ENCODE measurements around the gene ANKRD34A. TPM values are rescaled to one million over a fixed set of nuclear protein-coding genes. Genes with fewer than 3 reads are reported as not detected.
A peak's percentile ranks its signal among the peaks of the same experiment; 100 is the strongest.

Gene ANKRD34A
- total RNA-seq, 6 experiments from 2014 or later: 0.14 to 0.88 (median 0.22) TPM; not detected in 1

GRCh38 chr1:145947551-145947950 lies 16.8 kb downstream of the ANKRD34A start:
- Histone ChIP-seq H3K4me1 (peaks cover 0 to 12% (median 0%) of the 10 kb centered on the region in 4 donors), H3K9me3 (no peaks in the 10 kb centered on the region), H3K27ac (no peak overlapping the region), H3K4me3 (no peak overlapping the region), H3K27me3 (no peaks in the 10 kb centered on the region), H3K36me3 (peaks cover 0 to 14% (median 2%) of the 10 kb centered on the region in 4 donors)
- WGBS (ENCODE audit: insufficient coverage, low coverage, low lambda C conversion rate, missing lambda C conversion rate): 90% methylated on average over 3 of the region's 4 CpGs
- intact Hi-C loops (cut with DNase I): no loop called here
- no peak for DNase-seq
- ATAC-seq: no peak
- TF ChIP-seq POLR2A (IDR thresholded peaks at IDR 0.05): no peak
- no peak for TF ChIP-seq CTCF (IDR thresholded peaks at IDR 0.05)

GRCh38 chr1:145946477-145946986 lies 17.8 kb downstream of the ANKRD34A start:
- Histone ChIP-seq H3K36me3 (peaks cover 0 to 21% (median 2%) of the 10 kb centered on the region in 4 donors), H3K27ac (no peak overlapping the region), H3K27me3 (no peaks in the 10 kb centered on the region), H3K4me1 (peaks cover 0 to 7% (median 0%) of the 10 kb centered on the region in 4 donors), H3K4me3 (no peak overlapping the region), H3K9me3 (no peaks in the 10 kb centered on the region)
- WGBS (ENCODE audit: insufficient coverage, low coverage, low lambda C conversion rate, missing lambda C conversion rate): 59% methylated on average over 4 of the region's 4 CpGs
- no peak for DNase-seq
- intact Hi-C loops (cut with DNase I): no loop called here
- TF ChIP-seq POLR2A (IDR thresholded peaks at IDR 0.05) (no peak), CTCF (IDR thresholded peaks at IDR 0.05) (no peak)
- peak; percentile 40 to 80 (median 49) for ATAC-seq

GRCh38 chr1:145944532-145944931 lies 19.8 kb downstream of the ANKRD34A start:
- no peak overlapping the region for H3K27ac ChIP-seq
- H3K27me3 ChIP-seq: no peaks in the 10 kb centered on the region
- H3K4me3 ChIP-seq: no peak overlapping the region
- ATAC-seq: no peak
- H3K36me3 ChIP-seq: peaks cover 0 to 21% (median 2%) of the 10 kb centered on the region in 4 donors
- WGBS (ENCODE audit: insufficient coverage, low coverage, low lambda C conversion rate, missing lambda C conversion rate): 88% methylated on average over 1 of the region's 3 CpGs
- no peaks in the 10 kb centered on the region for H3K4me1 ChIP-seq
- no peaks in the 10 kb centered on the region for H3K9me3 ChIP-seq
- TF ChIP-seq CTCF (IDR thresholded peaks at IDR 0.05) (no peak), POLR2A (IDR thresholded peaks at IDR 0.05) (no peak)
- no peak for DNase-seq
- intact Hi-C loops (cut with DNase I): no loop called here

GRCh38 chr1:145942871-145943270 lies 21.5 kb downstream of the ANKRD34A start:
- Histone ChIP-seq H3K4me1 (peaks cover 0 to 3% (median 0%) of the 10 kb centered on the region in 4 donors), H3K9me3 (no peaks in the 10 kb centered on the region), H3K36me3 (peaks cover 0 to 21% (median 2%) of the 10 kb centered on the region in 4 donors), H3K4me3 (no peak overlapping the region), H3K27me3 (no peaks in the 10 kb centered on the region), H3K27ac (no peak overlapping the region)
- WGBS (ENCODE audit: insufficient coverage, low coverage, low lambda C conversion rate, missing lambda C conversion rate): 78% methylated on average over 3 of the region's 6 CpGs
- intact Hi-C loops (cut with DNase I): no loop called here
- DNase-seq: no peak
- ATAC-seq: no peak
- no peak for TF ChIP-seq POLR2A (IDR thresholded peaks at IDR 0.05)
- TF ChIP-seq CTCF (IDR thresholded peaks at IDR 0.05): no peak

Data from right lobe of liver (tissue), 6 donors.